AG04450 (cell line): ENCODE measurements around the gene ZEB2. TPM values are rescaled to one million over a fixed set of nuclear protein-coding genes. Genes with fewer than 3 reads are reported as not detected.

Experiments used
- CTCF ChIA-PET: fragments of 300-600, 350-600 bp; formaldehyde crosslinking; extraction: SDS; loops from one replicate; lab custom pipeline; 2022; ENCODE audit warnings: antibody characterized with exemption, inconsistent platforms; lab: Charles Lee
- POLR2A ChIA-PET: fragments of 350-600 bp; formaldehyde crosslinking; extraction: SDS; loops from one replicate; lab custom pipeline; 2021; ENCODE audit warnings: antibody characterized with exemption, inconsistent platforms; lab: Yijun Ruan, JAX
- DNase-seq: peaks from one replicate; pipeline ENCODE4 v3.0.0-alpha.2; 2011; ENCODE audit warnings: low read depth, low spot score
- H3K27ac ChIP-seq: one replicate; pipeline ENCODE4 v1.5.1; 2012; ENCODE audit warnings: low read depth, low read length, control low read depth
- H3K27me3 ChIP-seq: one replicate; pipeline ENCODE4 v1.6.0; 2012; ENCODE audit warnings: low read length; ENCODE audit not compliant: control insufficient read depth, insufficient read depth
- H3K4me3 ChIP-seq: 2 replicates; pipeline ENCODE4 v1.5.1; 2011; ENCODE audit warnings: mild to moderate bottlenecking, low read depth, low read length, control low read depth
- H3K9me3 ChIP-seq: 2 replicates; pipeline ENCODE4 v1.5.1; 2012; ENCODE audit warnings: low read length; ENCODE audit not compliant: control insufficient read depth, insufficient read depth
- polyA plus RNA-seq: library from polyadenylated mRNA; depleted of rRNA; stranded (reverse); fragments of >200 nt; gene quantifications from 2 replicates; pipeline ENCODE4 v1.2.3, GENCODE V29; 2011
- TF ChIP-seq, protein P1 (sequence below): IDR thresholded peaks from 2 replicates; pipeline ENCODE4 v1.5.1; 2011; ENCODE audit warnings: low read depth, low read length, control low read depth, inconsistent platforms

Gene ZEB2
- polyA plus RNA-seq, 1 experiment: 41.7 TPM

GRCh38 chr2:144385381-144385780 is 134.5 kb downstream of the ZEB2 start:
- H3K27ac ChIP-seq: no peak overlapping the region
- no peaks in the 10 kb centered on the region for H3K27me3 ChIP-seq
- no peak overlapping the region for H3K4me3 ChIP-seq
- CTCF ChIA-PET: no interaction called here
- POLR2A ChIA-PET: no interaction called here
- peaks cover 3% of the 10 kb centered on the region; the same call in 1 of the 2 replicates for H3K9me3 ChIP-seq
- DNase-seq: no peak
- TF ChIP-seq, protein P1, sequence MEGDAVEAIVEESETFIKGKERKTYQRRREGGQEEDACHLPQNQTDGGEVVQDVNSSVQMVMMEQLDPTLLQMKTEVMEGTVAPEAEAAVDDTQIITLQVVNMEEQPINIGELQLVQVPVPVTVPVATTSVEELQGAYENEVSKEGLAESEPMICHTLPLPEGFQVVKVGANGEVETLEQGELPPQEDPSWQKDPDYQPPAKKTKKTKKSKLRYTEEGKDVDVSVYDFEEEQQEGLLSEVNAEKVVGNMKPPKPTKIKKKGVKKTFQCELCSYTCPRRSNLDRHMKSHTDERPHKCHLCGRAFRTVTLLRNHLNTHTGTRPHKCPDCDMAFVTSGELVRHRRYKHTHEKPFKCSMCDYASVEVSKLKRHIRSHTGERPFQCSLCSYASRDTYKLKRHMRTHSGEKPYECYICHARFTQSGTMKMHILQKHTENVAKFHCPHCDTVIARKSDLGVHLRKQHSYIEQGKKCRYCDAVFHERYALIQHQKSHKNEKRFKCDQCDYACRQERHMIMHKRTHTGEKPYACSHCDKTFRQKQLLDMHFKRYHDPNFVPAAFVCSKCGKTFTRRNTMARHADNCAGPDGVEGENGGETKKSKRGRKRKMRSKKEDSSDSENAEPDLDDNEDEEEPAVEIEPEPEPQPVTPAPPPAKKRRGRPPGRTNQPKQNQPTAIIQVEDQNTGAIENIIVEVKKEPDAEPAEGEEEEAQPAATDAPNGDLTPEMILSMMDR: no peak

DNA sequence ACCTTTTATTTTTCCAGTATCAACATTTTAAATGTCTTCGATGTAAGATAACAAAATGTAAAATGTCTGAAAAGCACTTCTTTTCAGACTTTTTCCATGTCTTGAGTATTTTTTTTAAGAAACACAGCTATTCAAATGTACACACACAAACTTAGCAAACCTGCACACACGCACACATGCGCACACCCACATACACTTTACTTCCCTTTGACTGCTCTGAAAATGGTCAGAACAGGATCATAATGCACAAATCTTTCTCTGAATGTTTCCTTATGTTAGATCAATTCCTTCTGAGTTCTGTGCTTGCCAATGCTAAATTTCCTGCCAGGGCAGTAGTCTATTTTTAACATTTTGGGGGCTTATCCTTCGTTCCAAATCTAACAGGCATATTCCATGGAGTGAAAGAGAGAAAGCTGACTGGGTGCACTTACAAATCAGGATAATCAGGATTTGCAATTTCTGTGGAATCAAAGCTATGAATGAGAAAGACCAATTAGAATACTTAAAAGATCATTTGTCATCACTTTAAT is 136.3 kb downstream of the ZEB2 start:
- ChIA-PET POLR2A (no interaction called here), CTCF (no interaction called here)
- DNase-seq: no peak
- H3K27ac ChIP-seq: no peak overlapping the region
- no peaks in the 10 kb centered on the region for H3K27me3 ChIP-seq
- TF ChIP-seq, protein P1: no peak
- no peak overlapping the region for H3K4me3 ChIP-seq
- H3K9me3 ChIP-seq: no peaks in the 10 kb centered on the region

DNA sequence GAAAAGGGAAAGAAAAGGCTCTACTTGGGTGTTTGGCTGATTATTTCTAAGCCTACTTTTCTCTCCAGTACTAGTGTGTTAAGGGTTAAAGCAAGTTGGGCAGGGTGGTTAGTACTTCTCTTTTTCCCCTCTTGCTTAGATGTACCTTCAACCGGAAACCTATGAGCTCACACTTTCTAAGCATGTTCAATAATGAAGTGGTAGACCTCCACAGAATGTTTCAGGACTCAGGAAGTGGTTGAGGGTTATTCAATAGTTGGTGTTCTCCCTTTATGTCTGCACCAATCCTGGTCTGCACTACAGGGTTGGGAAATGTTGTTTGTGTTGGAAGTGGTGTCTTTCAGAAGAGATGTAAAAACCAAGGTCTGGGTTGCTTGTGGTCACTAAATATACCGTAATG is 137.1 kb downstream of the ZEB2 start:
- POLR2A ChIA-PET: no interaction called here
- H3K27me3 ChIP-seq: no peaks in the 10 kb centered on the region
- TF ChIP-seq, protein P1: no peak
- no peak overlapping the region for H3K4me3 ChIP-seq
- no peak overlapping the region for H3K27ac ChIP-seq
- no peak for DNase-seq
- no peaks in the 10 kb centered on the region for H3K9me3 ChIP-seq
- CTCF ChIA-PET: no interaction called here

DNA sequence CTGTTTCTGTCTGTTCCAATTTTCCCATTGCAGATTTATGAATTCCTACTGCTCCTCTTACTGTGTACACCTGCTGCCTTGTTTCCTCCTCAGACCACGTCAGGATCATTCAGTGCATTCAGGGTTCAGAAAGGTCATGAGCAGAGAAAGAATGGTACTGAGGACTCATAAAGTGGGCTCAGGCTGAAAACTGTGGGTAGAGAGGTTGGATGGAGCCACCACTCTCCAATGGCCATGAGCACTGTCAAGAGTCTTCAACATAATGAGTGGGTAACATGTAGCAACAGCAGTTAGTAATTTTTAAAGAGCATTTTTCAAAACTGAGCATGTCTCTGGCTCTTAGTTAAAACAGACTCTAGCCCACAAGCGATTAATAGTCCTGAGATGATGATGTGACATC is 138.2 kb downstream of the ZEB2 start:
- Histone ChIP-seq H3K27ac (no peak overlapping the region), H3K27me3 (no peaks in the 10 kb centered on the region)
- POLR2A ChIA-PET: no interaction called here

GRCh38 chr2:144379851-144380311 is 140.0 kb downstream of the ZEB2 start:
- Histone ChIP-seq H3K9me3 (no peaks in the 10 kb centered on the region), H3K27ac (no peak overlapping the region), H3K4me3 (no peak overlapping the region), H3K27me3 (no peaks in the 10 kb centered on the region)
- POLR2A ChIA-PET: no interaction called here
- CTCF ChIA-PET: no interaction called here
- DNase-seq: no peak
- TF ChIP-seq, protein P1: no peak

More for the DNA sequence above, 138.2 kb downstream of the ZEB2 start:
- Histone ChIP-seq H3K4me3 (no peak overlapping the region), H3K9me3 (no peaks in the 10 kb centered on the region)
- CTCF ChIA-PET: no interaction called here
- DNase-seq: no peak
- TF ChIP-seq, protein P1: no peak
